ENCODE data around the gene MLEC. TPM values are rescaled to one million over a fixed set of nuclear protein-coding genes. Genes with fewer than 3 reads are reported as not detected.

The MLEC gene
- total and polyA plus RNA-seq, 2 experiments from 2014 or later, result 79.4 to 119 TPM

GRCh38 chr12:120670667-120671066 lies 16.3 kb upstream of the MLEC start:
- Histone ChIP-seq H3K4me1 (ENCODE audit: insufficient read depth) (no peaks in the 10 kb centered on the region), H3K4me3 (no peak overlapping the region), H2AFZ (no peak overlapping the region), H3K9ac (no peak overlapping the region), H3K27me3 (replicated peaks; ENCODE audit: insufficient read depth) (no peaks in the 10 kb centered on the region), H3K27ac (no peak overlapping the region), H3K9me2 (ENCODE audit: insufficient read depth) (no peaks in the 10 kb centered on the region), H3K9me3 (ENCODE audit: low read depth) (no peaks in the 10 kb centered on the region), H4K20me1 (ENCODE audit: insufficient read depth) (no peaks in the 10 kb centered on the region), H3F3A (ENCODE audit: insufficient read depth) (no peaks in the 10 kb centered on the region), H3K79me2 (ENCODE audit: insufficient read depth) (no peaks in the 10 kb centered on the region), H3K36me3 (ENCODE audit: low read depth) (no peaks in the 10 kb centered on the region), H3K4me2 (ENCODE audit: unreplicated experiment) (no peak overlapping the region)
- in situ Hi-C loops (cut with MboI), result no loop called here
- TF ChIP-seq EZH2 (IDR thresholded peaks at IDR 0.05; ENCODE audit: insufficient read depth, poor library complexity, severe bottlenecking) (no peak), EZH2phosphoT487 (IDR thresholded peaks at IDR 0.05; ENCODE audit: insufficient read depth, low read depth) (no peak)
- WGBS, 2 experiments (ENCODE audit: low coverage in 1 of 2, low lambda C conversion rate in 2 of 2, missing lambda C conversion rate in 2 of 2), result 92 to 97% methylated on average over 5 of the region's 5 CpGs
- no peak for DNase-seq

GRCh38 chr12:120674097-120674636 lies 12.8 kb upstream of the MLEC start:
- TF ChIP-seq EZH2phosphoT487 (IDR thresholded peaks at IDR 0.05; ENCODE audit: insufficient read depth, low read depth) (no peak), EZH2 (IDR thresholded peaks at IDR 0.05; ENCODE audit: insufficient read depth, poor library complexity, severe bottlenecking) (no peak)
- Histone ChIP-seq H3K4me1 (ENCODE audit: insufficient read depth) (no peaks in the 10 kb centered on the region), H3K4me3 (no peak overlapping the region), H3K4me2 (ENCODE audit: unreplicated experiment) (no peak overlapping the region), H3K27me3 (replicated peaks; ENCODE audit: insufficient read depth) (no peaks in the 10 kb centered on the region), H3K9me2 (ENCODE audit: insufficient read depth) (no peaks in the 10 kb centered on the region), H3K9me3 (ENCODE audit: low read depth) (no peaks in the 10 kb centered on the region), H4K20me1 (ENCODE audit: insufficient read depth) (no peaks in the 10 kb centered on the region), H3K36me3 (ENCODE audit: low read depth) (no peaks in the 10 kb centered on the region), H3K27ac (no peak overlapping the region), H2AFZ (no peak overlapping the region), H3K9ac (no peak overlapping the region), H3K79me2 (ENCODE audit: insufficient read depth) (no peaks in the 10 kb centered on the region), H3F3A (ENCODE audit: insufficient read depth) (no peaks in the 10 kb centered on the region)
- in situ Hi-C loops (cut with MboI), result no loop called here
- WGBS, 2 experiments (ENCODE audit: low coverage in 1 of 2, low lambda C conversion rate in 2 of 2, missing lambda C conversion rate in 2 of 2), result 78 to 82% methylated on average over 6 of the region's 6 CpGs
- no peak for DNase-seq

GRCh38 chr12:120677765-120678473 lies 9.0 kb upstream of the MLEC start:
- H3K27me3 ChIP-seq (replicated peaks; ENCODE audit: insufficient read depth), result no peaks in the 10 kb centered on the region
- no peaks in the 10 kb centered on the region for H3F3A ChIP-seq (ENCODE audit: insufficient read depth)
- H3K27ac ChIP-seq, result no peak overlapping the region
- 73 to 75% methylated on average over 7 of the region's 7 CpGs for WGBS, 2 experiments (ENCODE audit: low coverage in 1 of 2, low lambda C conversion rate in 2 of 2, missing lambda C conversion rate in 2 of 2)
- H4K20me1 ChIP-seq (ENCODE audit: insufficient read depth), result no peaks in the 10 kb centered on the region
- H3K4me1 ChIP-seq (ENCODE audit: insufficient read depth), result no peaks in the 10 kb centered on the region
- H2AFZ ChIP-seq, result no peak overlapping the region
- no peak for TF ChIP-seq EZH2phosphoT487 (IDR thresholded peaks at IDR 0.05; ENCODE audit: insufficient read depth, low read depth)
- no peak for TF ChIP-seq EZH2 (IDR thresholded peaks at IDR 0.05; ENCODE audit: insufficient read depth, poor library complexity, severe bottlenecking)
- peak; percentile 52 for DNase-seq
- no peaks in the 10 kb centered on the region for H3K9me2 ChIP-seq (ENCODE audit: insufficient read depth)
- no peak overlapping the region for H3K9ac ChIP-seq
- no peaks in the 10 kb centered on the region for H3K9me3 ChIP-seq (ENCODE audit: low read depth)
- no peaks in the 10 kb centered on the region for H3K36me3 ChIP-seq (ENCODE audit: low read depth)
- H3K4me3 ChIP-seq, result no peak overlapping the region
- H3K79me2 ChIP-seq (ENCODE audit: insufficient read depth), result no peaks in the 10 kb centered on the region
- in situ Hi-C loops (cut with MboI), result no loop called here
- H3K4me2 ChIP-seq (ENCODE audit: unreplicated experiment), result no peak overlapping the region

GRCh38 chr12:120678572-120678971 lies 8.4 kb upstream of the MLEC start:
- Histone ChIP-seq H3K9me2 (ENCODE audit: insufficient read depth) (no peaks in the 10 kb centered on the region), H3K27me3 (replicated peaks; ENCODE audit: insufficient read depth) (no peaks in the 10 kb centered on the region), H3F3A (ENCODE audit: insufficient read depth) (no peaks in the 10 kb centered on the region), H3K4me1 (ENCODE audit: insufficient read depth) (no peaks in the 10 kb centered on the region), H4K20me1 (ENCODE audit: insufficient read depth) (no peaks in the 10 kb centered on the region), H3K36me3 (ENCODE audit: low read depth) (no peaks in the 10 kb centered on the region), H2AFZ (no peak overlapping the region), H3K4me2 (ENCODE audit: unreplicated experiment) (no peak overlapping the region), H3K9me3 (ENCODE audit: low read depth) (no peaks in the 10 kb centered on the region), H3K27ac (no peak overlapping the region), H3K9ac (no peak overlapping the region), H3K79me2 (ENCODE audit: insufficient read depth) (no peaks in the 10 kb centered on the region), H3K4me3 (no peak overlapping the region)
- in situ Hi-C loops (cut with MboI), result no loop called here
- WGBS, 2 experiments (ENCODE audit: low coverage in 1 of 2, low lambda C conversion rate in 2 of 2, missing lambda C conversion rate in 2 of 2), result 61 to 65% methylated on average over 8 of the region's 8 CpGs
- no peak for DNase-seq
- no peak for TF ChIP-seq EZH2phosphoT487 (IDR thresholded peaks at IDR 0.05; ENCODE audit: insufficient read depth, low read depth)
